ENCODE data around the gene PATJ. TPM values are rescaled to one million over a fixed set of nuclear protein-coding genes. Genes with fewer than 3 reads are reported as not detected.

The PATJ gene
- polyA plus RNA-seq, 1 donor (not counting 4 experiments of a cell fraction or from before 2014, with no cell fraction given), result 28.1 TPM

- Histone ChIP-seq H3K4me2 (ENCODE audit: control insufficient read depth, extremely low read depth, insufficient read depth, low read depth, low read length) (no peak overlapping the region), H3K36me3 (ENCODE audit: control insufficient read depth in 2 of 2, extremely low read depth in 1 of 2, insufficient read depth in 2 of 2, low read length in 2 of 2) (peaks cover 9 to 13% of the 10 kb centered on the region in 2 experiments), H3K9ac (ENCODE audit: control insufficient read depth, extremely low read depth, insufficient read depth, low read length) (no peak overlapping the region), H3K4me1 (ENCODE audit: control insufficient read depth, extremely low read depth, insufficient read depth, low read length) (peaks cover 6% of the 10 kb centered on the region), H3K4me3 (ENCODE audit: control insufficient read depth in 2 of 3, extremely low read depth in 1 of 3, insufficient read depth in 2 of 3, low read depth in 1 of 3, low read length in 3 of 3) (no peak overlapping the region), H3K27me3 (ENCODE audit: control insufficient read depth, extremely low read depth, insufficient read depth, low read length) (no peaks in the 10 kb centered on the region), H2AFZ (ENCODE audit: control insufficient read depth, low read length) (no peak overlapping the region), H4K20me1 (ENCODE audit: control insufficient read depth, extremely low read depth, insufficient read depth, low read length) (no peaks in the 10 kb centered on the region), H3K79me2 (ENCODE audit: control insufficient read depth, insufficient read depth, low read length) (no peaks in the 10 kb centered on the region), H3K27ac (ENCODE audit: control insufficient read depth, insufficient read depth, low read length) (no peak overlapping the region), H3K9me3 (ENCODE audit: control insufficient read depth, low read depth, low read length) (no peaks in the 10 kb centered on the region), H3K9me1 (ENCODE audit: control insufficient read depth, extremely low read depth, insufficient read depth, low read length) (no peaks in the 10 kb centered on the region)
- FAIRE-seq (no peak), DNase-seq (ENCODE audit: low read depth, low spot score) (no peak)
- TF ChIP-seq CTCF (optimal IDR thresholded peaks at IDR 0.05 in 1 of 3, IDR thresholded peaks at IDR 0.05 in 1 of 3, conservative IDR thresholded peaks at IDR 0.05 in 1 of 3; ENCODE audit: extremely low read depth in 1 of 3, insufficient read depth in 2 of 3, low read length in 3 of 3) (no peak), EZH2 (IDR thresholded peaks at IDR 0.05; ENCODE audit: low read length) (no peak)
- dilution Hi-C loops (cut with MboI; ENCODE audit: extremely low pct_ligation_motif_present, low sequenced_read_pairs), result no loop called here
These were observed 97.4 kb downstream of the PATJ start for GRCh38 chr1:61839679-61840078.

GRCh38 chr1:61842036-61842435, 99.8 kb downstream of the PATJ start:
- dilution Hi-C loops (cut with MboI; ENCODE audit: extremely low pct_ligation_motif_present, low sequenced_read_pairs), result no loop called here
- H3K79me2 ChIP-seq (ENCODE audit: control insufficient read depth, insufficient read depth, low read length), result no peaks in the 10 kb centered on the region
- no peak for FAIRE-seq
- no peaks in the 10 kb centered on the region for H3K9me1 ChIP-seq (ENCODE audit: control insufficient read depth, extremely low read depth, insufficient read depth, low read length)
- no peak overlapping the region for H3K4me3 ChIP-seq (ENCODE audit: control insufficient read depth in 2 of 3, extremely low read depth in 1 of 3, insufficient read depth in 2 of 3, low read depth in 1 of 3, low read length in 3 of 3)
- TF ChIP-seq EZH2 (IDR thresholded peaks at IDR 0.05; ENCODE audit: low read length) (no peak), CTCF (optimal IDR thresholded peaks at IDR 0.05 in 1 of 3, IDR thresholded peaks at IDR 0.05 in 1 of 3, conservative IDR thresholded peaks at IDR 0.05 in 1 of 3; ENCODE audit: extremely low read depth in 1 of 3, insufficient read depth in 2 of 3, low read length in 3 of 3) (no peak)
- H2AFZ ChIP-seq (ENCODE audit: control insufficient read depth, low read length), result no peak overlapping the region
- no peaks in the 10 kb centered on the region for H4K20me1 ChIP-seq (ENCODE audit: control insufficient read depth, extremely low read depth, insufficient read depth, low read length)
- no peaks in the 10 kb centered on the region for H3K9me3 ChIP-seq (ENCODE audit: control insufficient read depth, low read depth, low read length)
- peaks cover 11 to 18% of the 10 kb centered on the region in 2 experiments for H3K36me3 ChIP-seq (ENCODE audit: control insufficient read depth in 2 of 2, extremely low read depth in 1 of 2, insufficient read depth in 2 of 2, low read length in 2 of 2)
- peaks cover 6% of the 10 kb centered on the region for H3K4me1 ChIP-seq (ENCODE audit: control insufficient read depth, extremely low read depth, insufficient read depth, low read length)
- no peaks in the 10 kb centered on the region for H3K27me3 ChIP-seq (ENCODE audit: control insufficient read depth, extremely low read depth, insufficient read depth, low read length)
- H3K4me2 ChIP-seq (ENCODE audit: control insufficient read depth, extremely low read depth, insufficient read depth, low read depth, low read length), result no peak overlapping the region
- no peak for DNase-seq (ENCODE audit: low read depth, low spot score)
- H3K27ac ChIP-seq (ENCODE audit: control insufficient read depth, insufficient read depth, low read length), result no peak overlapping the region
- no peak overlapping the region for H3K9ac ChIP-seq (ENCODE audit: control insufficient read depth, extremely low read depth, insufficient read depth, low read length)

Measured in keratinocyte (primary cell).